Ishikawa (cell line): ENCODE measurements around the gene THAP8.

Source experiments
- CEBPB ChIP-seq: IDR thresholded peaks from 2 replicates; pipeline ENCODE4 v1.6.1; 2012
- CREB1 ChIP-seq: IDR thresholded peaks from 2 replicates; pipeline ENCODE4 v1.6.1; 2012; ENCODE audit warnings: low read depth
- EGR1 ChIP-seq: IDR thresholded peaks from 2 replicates; pipeline ENCODE4 v1.6.1; 2012
- EP300 ChIP-seq: IDR thresholded peaks from 2 replicates; pipeline ENCODE4 v1.6.1; 2012; ENCODE audit warnings: borderline replicate concordance
- FOXM1 ChIP-seq: IDR thresholded peaks from 2 replicates; pipeline ENCODE4 v1.6.1; 2012; ENCODE audit warnings: low read depth, borderline replicate concordance
- NFIC ChIP-seq: IDR thresholded peaks from 2 replicates; pipeline ENCODE4 v1.6.1; 2012
- RAD21 ChIP-seq: IDR thresholded peaks from 2 replicates; pipeline ENCODE4 v1.6.1; 2012; ENCODE audit warnings: low read depth
- TAF1 ChIP-seq: IDR thresholded peaks from 2 replicates; pipeline ENCODE4 v1.6.1; 2012; ENCODE audit warnings: low read depth, mild to moderate bottlenecking
- TCF12 ChIP-seq: IDR thresholded peaks from 2 replicates; pipeline ENCODE4 v1.6.1; 2012; ENCODE audit warnings: low read depth
- TEAD4 ChIP-seq: IDR thresholded peaks from 2 replicates; pipeline ENCODE4 v1.6.1; 2012
- YY1 ChIP-seq: IDR thresholded peaks from 2 replicates; pipeline ENCODE4 v1.6.1; 2012; ENCODE audit warnings: low read depth
- ZBTB7A ChIP-seq: IDR thresholded peaks from 2 replicates; pipeline ENCODE4 v1.6.1; 2012; ENCODE audit warnings: low read depth
- TF ChIP-seq, protein P1 (sequence below): IDR thresholded peaks from 2 replicates; pipeline ENCODE4 v1.6.1; 2012
- TF ChIP-seq, protein P2 (sequence below): IDR thresholded peaks from 2 replicates; pipeline ENCODE4 v1.6.1; 2012; ENCODE audit warnings: low read depth, mild to moderate bottlenecking
- TF ChIP-seq, protein P3 (sequence below): IDR thresholded peaks from 2 replicates; pipeline ENCODE4 v1.6.1; 2012

The THAP8 gene

DNA sequence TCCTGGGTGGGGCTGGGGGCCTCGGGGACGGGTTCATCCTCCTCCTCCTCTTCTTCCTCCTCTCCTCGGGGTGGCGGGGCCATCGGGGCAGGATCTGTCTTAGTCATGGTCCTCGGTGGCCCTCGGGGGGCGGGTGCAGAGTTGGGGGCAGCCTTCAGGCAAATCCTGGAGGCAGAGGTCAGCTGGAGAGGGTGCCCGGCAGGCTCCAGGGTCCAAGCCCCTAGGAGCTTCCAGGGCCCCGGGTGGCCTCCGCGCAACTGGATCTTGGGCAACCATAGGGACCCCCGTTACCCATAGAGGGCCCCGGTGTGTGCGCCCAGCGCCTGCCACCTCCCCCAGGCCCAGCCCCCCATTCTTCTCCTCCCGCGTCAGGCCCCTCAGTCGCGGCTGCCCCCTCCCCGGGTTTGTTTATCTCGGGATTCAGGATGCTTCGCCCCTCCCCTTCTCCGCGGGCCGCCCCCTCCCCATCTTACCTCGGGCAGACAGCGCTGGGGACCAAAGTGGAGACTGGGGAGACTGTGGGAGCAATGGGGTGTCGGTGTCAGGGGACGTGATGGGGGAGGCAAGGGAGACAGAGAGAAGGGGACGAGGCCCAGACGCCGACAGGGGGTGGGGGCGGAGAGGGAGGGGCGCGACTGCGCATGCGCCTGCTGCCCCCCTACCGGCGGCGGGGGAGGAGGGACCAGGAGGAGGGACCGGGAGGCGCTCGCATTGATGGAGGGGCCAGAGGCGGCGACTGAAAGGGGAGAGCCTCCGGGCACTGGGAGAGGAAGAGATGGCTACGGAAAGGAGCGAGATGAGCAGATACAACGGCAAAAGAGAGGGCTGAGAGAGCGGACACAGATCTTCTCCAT, 21.6 kb downstream of the THAP8 start, which contains the start of gene CLIP3:
Gene CLIP3, minus strand, starts transcription at position 623 of the 854 bp plus-strand sequence. Its CDS starts 516 bp downstream, at position 107.
- TF ChIP-seq YY1 (no peak), EGR1 (no peak), CEBPB (no peak), ZBTB7A (no peak; the same call in 1 of the 2 replicates), TEAD4 (no peak), NFIC (no peak), RAD21 (no peak), EP300 (no peak), TCF12 (no peak), FOXM1 (no peak), TAF1 (no peak), CREB1 (no peak)
- TF ChIP-seq, protein P1, sequence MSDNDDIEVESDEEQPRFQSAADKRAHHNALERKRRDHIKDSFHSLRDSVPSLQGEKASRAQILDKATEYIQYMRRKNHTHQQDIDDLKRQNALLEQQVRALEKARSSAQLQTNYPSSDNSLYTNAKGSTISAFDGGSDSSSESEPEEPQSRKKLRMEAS, result no peak
- TF ChIP-seq, protein P2, sequence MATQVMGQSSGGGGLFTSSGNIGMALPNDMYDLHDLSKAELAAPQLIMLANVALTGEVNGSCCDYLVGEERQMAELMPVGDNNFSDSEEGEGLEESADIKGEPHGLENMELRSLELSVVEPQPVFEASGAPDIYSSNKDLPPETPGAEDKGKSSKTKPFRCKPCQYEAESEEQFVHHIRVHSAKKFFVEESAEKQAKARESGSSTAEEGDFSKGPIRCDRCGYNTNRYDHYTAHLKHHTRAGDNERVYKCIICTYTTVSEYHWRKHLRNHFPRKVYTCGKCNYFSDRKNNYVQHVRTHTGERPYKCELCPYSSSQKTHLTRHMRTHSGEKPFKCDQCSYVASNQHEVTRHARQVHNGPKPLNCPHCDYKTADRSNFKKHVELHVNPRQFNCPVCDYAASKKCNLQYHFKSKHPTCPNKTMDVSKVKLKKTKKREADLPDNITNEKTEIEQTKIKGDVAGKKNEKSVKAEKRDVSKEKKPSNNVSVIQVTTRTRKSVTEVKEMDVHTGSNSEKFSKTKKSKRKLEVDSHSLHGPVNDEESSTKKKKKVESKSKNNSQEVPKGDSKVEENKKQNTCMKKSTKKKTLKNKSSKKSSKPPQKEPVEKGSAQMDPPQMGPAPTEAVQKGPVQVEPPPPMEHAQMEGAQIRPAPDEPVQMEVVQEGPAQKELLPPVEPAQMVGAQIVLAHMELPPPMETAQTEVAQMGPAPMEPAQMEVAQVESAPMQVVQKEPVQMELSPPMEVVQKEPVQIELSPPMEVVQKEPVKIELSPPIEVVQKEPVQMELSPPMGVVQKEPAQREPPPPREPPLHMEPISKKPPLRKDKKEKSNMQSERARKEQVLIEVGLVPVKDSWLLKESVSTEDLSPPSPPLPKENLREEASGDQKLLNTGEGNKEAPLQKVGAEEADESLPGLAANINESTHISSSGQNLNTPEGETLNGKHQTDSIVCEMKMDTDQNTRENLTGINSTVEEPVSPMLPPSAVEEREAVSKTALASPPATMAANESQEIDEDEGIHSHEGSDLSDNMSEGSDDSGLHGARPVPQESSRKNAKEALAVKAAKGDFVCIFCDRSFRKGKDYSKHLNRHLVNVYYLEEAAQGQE, result no peak
- TF ChIP-seq, protein P3, sequence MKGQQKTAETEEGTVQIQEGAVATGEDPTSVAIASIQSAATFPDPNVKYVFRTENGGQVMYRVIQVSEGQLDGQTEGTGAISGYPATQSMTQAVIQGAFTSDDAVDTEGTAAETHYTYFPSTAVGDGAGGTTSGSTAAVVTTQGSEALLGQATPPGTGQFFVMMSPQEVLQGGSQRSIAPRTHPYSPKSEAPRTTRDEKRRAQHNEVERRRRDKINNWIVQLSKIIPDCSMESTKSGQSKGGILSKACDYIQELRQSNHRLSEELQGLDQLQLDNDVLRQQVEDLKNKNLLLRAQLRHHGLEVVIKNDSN, result no peak

DNA sequence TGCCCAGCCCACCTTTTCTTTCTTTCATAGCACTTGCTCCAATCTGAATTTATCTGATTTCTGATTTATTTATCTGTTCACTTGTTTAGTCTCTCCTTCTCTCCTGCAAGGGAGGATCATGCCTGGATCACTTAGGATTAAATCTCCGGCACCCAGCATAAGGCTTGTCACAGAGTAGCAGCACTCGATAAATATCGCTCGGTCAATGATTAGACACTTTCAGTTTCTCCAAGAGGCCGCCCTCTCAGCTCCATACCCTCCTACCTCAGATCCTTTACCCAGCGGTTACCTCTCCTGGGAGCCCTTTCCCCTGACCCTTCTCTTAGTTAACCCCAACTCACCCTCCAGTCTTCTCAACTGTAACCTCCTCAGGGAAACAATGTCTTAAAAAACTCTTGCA, 22.8 kb downstream of the THAP8 start:
- TF ChIP-seq TEAD4 (no peak), CREB1 (no peak), NFIC (no peak), ZBTB7A (no peak), TAF1 (no peak), YY1 (no peak), EGR1 (no peak), RAD21 (no peak), FOXM1 (no peak), CEBPB (no peak), EP300 (no peak), TCF12 (no peak)
- TF ChIP-seq, protein P2, result no peak
- TF ChIP-seq, protein P3, result no peak
- TF ChIP-seq, protein P1, result no peak

DNA sequence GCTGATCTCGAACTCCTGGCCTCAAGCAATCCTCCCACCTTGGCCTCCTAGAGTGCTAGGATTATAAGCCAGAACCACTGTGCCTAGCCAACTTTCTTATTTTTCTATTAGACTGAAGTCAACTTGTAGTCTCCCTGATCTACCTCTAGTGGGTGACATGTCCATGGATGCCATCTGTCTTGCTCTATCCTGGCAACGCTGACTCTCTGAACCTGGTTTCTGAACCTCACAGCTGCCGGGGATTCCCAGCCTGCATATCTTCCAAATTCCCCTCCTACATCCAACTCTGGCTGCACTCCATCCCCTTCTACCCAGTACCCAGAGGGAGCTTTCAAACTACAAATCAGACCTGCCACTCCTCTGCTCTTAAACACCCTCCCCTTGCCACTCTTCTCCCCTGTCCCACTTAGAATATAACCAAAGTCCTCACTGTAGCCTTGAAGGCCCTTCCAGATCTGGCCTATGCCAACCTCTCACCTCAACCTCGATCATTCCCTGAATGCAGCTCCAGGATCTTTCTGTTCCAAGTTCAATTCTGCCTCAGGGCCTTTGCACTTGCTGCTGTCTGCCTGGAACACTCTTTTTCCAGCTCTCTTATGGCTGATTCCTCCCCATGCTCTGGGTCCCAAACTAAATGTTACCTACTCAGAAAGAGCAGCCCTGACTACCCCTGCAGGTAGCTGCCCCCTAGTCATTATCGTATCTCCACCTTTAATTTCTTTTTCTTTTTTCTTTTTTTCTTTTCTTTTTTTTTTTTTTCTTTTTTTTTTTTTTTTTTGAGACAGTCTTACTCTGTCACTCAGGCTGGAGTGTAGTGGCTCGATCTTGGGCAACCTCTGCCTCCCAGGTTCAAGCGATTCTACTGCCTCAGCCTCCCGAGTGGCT, 23.6 kb downstream of the THAP8 start:
- TF ChIP-seq YY1 (no peak), TAF1 (no peak), TCF12 (no peak), EGR1 (no peak), EP300 (no peak), NFIC (no peak), CEBPB (no peak), ZBTB7A (no peak)
- TF ChIP-seq, protein P3, result no peak
- TF ChIP-seq, protein P2, result no peak
